GM12865 (cell line): Measurements from ENCODE around the gene RAD52.
A peak's percentile ranks its signal among the peaks of the same experiment; 100 is the strongest.

Source experiments
- DNase-seq: peaks from one replicate; pipeline ENCODE4 v3.0.0; 2010; ENCODE audit warnings: low read depth
- H3K4me3 ChIP-seq: 2 replicates; pipeline ENCODE4 v1.5.1; 2011; ENCODE audit warnings: mild to moderate bottlenecking, low read depth, low read length, control low read depth
- TF ChIP-seq, protein P1 (sequence below): IDR thresholded peaks from 2 replicates; pipeline ENCODE4 v1.5.1; 2011; ENCODE audit warnings: low read length, control low read depth, low read depth, inconsistent platforms; ENCODE audit not compliant: insufficient read depth; ENCODE audit errors: missing control alignments

The RAD52 gene

DNA sequence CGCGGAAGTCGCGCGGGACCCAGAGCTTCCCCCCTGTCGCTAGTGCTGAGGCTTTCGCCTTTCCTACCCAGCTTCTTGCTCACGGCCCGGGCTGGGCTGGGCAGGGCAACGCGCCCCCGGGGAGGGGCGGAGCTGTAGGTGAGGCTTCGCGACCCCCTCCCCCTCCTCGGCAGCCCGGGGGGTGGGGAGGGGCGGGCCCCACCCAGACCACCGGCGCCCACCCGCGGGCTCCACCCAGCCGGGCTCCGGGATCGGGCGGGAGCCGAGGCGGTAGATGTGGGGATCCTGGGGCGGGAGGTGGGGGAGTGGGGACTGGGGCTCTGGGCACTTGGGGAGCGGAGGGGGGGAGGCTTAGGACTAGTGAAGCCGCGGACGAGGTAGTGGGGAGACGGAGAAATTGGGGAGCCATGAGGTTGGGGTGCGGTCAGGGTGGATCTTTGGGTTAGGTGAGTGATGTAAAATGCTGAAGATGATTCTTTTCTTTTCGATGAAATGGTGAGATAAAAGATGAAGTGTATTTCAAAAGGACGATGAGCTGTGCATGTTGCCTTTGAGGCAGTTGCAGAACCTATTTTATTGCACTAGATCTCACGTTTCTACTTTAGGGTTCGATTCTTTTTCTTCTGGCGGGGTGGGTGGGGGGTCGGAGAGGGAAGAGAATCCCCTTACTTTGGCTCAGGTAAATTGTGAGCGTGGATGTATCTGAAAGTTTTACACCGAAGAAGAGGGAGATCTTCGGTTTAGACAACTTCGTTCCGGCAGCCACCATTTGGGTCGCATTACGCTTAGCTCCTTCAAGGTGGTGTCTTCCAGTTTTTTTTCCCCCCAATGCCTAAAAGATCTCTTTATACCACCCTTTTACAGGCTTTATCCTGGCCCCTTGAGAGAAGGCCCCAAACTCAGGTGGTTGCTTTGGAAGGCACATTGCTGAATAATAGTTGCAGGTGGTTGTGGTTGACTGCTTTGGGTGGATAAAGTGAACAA is 42.1 kb upstream of the RAD52 start:
- H3K4me3 ChIP-seq: peak overlapping the region; percentile 71
- DNase-seq: no peak
- TF ChIP-seq, protein P1, sequence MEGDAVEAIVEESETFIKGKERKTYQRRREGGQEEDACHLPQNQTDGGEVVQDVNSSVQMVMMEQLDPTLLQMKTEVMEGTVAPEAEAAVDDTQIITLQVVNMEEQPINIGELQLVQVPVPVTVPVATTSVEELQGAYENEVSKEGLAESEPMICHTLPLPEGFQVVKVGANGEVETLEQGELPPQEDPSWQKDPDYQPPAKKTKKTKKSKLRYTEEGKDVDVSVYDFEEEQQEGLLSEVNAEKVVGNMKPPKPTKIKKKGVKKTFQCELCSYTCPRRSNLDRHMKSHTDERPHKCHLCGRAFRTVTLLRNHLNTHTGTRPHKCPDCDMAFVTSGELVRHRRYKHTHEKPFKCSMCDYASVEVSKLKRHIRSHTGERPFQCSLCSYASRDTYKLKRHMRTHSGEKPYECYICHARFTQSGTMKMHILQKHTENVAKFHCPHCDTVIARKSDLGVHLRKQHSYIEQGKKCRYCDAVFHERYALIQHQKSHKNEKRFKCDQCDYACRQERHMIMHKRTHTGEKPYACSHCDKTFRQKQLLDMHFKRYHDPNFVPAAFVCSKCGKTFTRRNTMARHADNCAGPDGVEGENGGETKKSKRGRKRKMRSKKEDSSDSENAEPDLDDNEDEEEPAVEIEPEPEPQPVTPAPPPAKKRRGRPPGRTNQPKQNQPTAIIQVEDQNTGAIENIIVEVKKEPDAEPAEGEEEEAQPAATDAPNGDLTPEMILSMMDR: no peak

DNA sequence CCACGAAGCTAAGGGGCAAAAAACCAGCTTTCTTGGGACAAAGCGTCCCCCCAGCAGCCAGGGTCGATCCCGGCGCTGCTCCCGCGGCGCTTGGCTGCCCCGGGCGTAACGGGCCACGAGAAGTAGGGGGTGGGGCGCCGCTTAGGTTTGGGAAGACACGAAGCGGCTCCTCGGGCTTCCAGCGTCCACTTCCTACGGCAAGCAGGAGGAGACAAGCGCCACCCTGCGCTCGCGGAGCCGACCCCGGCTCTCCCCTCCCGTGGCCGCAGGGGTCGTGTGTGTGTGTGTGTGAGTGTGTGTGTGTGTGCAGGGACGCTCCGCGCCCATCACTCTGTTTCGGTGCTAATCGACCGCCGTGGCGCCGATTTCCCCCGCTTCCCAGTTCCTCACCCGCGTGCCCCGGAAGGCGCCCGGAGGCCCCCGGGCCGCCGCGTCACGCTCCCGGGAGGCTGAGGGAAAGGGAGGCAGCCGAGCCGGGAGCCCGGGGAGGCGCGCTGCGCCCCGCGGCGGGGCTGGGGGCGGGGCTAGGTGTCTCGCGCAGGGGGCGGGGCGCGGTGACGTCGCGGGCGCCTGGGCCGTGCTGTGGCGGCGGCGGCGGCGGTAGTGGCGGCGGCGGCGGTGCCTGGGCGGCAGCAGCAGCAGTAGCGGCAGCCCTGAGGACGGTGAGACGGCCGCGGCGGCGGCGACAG is 41.3 kb upstream of the RAD52 start, which contains the start of gene ERC1:
Gene ERC1, plus strand, starts transcription at position 563 of the 689 bp plus-strand sequence. CDS start 36,681 bp downstream, outside the sequence.
- TF ChIP-seq, protein P1: no peak
- peak; percentile 83 for DNase-seq
- peak within 1 kb of the TSS; percentile 71 for H3K4me3 ChIP-seq

DNA sequence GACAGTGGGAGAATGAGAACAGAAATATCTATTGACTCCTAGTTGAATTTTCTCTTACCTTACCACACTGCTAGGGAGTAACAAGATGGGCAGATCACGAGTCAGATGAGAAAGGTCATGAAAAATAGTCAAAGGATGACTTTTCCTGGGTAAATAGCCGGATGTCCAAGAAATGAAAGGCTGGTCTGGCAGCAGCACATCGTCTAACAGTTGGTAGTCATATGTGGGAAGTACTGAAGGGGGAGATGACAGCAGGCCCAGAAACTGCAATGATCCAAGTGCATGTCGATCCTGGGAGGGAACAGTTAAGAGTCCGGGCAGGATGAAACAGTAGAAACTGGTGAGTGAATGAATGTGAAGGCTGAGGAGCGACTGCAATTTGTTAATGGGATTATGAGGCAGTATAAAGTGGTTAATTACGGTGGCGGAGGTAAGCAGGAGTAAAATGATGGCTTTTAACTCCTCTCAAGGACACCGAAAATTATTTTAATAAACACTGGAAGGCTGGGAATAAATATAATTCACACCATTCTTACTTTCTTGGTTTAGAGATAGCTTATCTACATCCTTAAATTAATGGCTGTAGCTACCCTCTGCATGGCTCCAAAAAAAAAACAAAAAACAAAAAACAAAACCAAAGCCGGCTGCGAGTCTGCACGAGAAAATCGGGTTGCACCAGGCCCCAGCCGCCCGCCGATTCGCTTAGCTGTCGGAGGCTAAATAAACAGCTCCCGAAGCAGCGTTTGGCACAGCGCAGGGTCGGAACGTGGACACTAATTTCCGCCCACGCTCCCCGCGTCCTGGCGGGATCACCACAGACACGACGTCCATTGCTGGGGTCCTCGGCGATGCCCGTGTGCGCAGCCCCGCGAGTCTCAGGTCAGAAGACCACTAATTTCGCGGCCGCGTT is 40.5 kb upstream of the RAD52 start:
- peak overlapping the region; percentile 71 for H3K4me3 ChIP-seq
- peak; percentile 62 for DNase-seq
- TF ChIP-seq, protein P1: no peak

DNA sequence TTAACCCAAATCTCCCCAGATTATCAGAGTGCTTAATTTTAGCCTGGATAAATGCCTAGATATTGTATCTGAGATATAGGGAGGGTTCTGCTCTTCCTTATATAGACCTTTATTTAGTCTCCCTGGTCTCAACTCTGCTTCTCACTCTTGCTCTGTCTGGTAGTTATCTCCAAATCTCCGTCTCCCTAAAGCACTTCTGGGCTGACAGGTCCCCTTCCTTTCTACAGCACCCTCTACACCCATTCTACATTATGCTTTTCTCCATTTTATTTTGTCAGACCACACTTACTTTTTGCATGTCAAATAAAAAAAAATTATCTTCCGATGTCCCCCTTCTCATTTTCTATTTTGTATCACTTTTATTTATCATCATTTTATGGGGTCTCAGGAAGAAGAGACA is 39.6 kb upstream of the RAD52 start:
- no peak for DNase-seq
- TF ChIP-seq, protein P1: no peak
- no peak overlapping the region for H3K4me3 ChIP-seq

DNA sequence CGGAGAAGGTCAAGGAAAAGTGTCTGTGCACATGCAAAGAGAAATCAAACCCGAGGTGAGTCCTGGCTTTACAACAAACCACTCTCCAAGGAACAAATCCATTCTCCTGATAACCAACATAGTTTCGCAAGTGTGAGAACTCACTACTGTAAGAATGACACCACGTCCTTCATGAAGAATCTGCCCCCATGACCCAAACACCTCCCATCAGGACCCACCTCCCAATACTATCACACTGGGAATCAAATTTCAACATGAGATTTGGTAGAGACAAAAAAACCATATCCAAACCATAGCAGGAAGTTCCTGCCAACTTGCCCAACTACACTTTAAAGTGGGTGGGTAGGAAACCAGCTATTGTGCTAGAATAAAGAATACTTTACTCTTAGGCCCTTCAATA is 39.2 kb upstream of the RAD52 start:
- no peak for DNase-seq
- no peak overlapping the region for H3K4me3 ChIP-seq
- TF ChIP-seq, protein P1: no peak

DNA sequence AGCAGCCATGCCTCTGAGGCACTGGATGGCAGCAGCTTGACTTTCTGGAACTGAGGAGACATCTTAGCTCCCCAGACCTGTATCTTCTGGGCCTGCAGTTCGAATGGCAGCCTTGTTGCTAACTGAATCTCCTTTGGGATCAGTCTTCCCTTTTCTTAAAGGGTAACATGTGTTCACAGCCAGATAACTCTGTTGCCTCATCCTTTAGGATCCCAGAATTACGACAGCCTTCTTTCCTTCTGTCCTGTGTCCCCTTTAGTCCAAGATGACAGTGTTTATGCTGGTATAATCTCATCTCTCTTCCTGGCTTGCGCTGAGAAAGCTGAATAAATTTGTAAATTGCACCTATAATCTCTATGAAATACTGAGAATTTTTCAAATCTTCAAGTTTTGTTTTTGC is 32.5 kb upstream of the RAD52 start:
- no peak overlapping the region for H3K4me3 ChIP-seq
- TF ChIP-seq, protein P1: no peak
- DNase-seq: no peak
